ENCODE results near the gene DLGAP1. TPM values are rescaled to one million over a fixed set of nuclear protein-coding genes. Genes with fewer than 3 reads are reported as not detected.

The DLGAP1 gene
- polyA plus RNA-seq, 1 donor from 2014 or later = 4.5 TPM

DNA sequence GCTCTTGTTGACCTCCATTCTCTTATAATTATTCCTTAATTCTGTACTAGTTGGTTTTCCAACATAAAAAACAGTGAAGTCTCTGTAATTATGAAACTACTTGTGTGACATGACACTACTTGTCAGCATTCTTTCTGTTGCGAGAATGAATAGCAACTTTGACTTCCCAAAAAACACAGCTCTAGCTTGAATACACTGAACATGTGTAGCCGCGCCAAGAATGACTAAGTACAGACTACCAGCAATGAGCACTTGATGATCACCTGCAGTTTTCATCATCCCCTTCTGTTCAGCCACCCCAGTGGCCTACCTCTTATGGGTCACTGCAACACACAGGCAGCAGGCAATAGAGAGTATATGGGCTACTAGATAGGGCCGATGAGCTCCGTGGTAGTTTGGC, 775.9 kb downstream of the DLGAP1 start:
- no peak for TF ChIP-seq REST (IDR thresholded peaks at IDR 0.05; ENCODE audit: borderline replicate concordance)
- TF ChIP-seq RAD21 (conservative IDR thresholded peaks at IDR 0.05) = no peak
- no peak for TF ChIP-seq TAF1 (IDR thresholded peaks at IDR 0.05; ENCODE audit: low read depth)
- TF ChIP-seq, protein P1, sequence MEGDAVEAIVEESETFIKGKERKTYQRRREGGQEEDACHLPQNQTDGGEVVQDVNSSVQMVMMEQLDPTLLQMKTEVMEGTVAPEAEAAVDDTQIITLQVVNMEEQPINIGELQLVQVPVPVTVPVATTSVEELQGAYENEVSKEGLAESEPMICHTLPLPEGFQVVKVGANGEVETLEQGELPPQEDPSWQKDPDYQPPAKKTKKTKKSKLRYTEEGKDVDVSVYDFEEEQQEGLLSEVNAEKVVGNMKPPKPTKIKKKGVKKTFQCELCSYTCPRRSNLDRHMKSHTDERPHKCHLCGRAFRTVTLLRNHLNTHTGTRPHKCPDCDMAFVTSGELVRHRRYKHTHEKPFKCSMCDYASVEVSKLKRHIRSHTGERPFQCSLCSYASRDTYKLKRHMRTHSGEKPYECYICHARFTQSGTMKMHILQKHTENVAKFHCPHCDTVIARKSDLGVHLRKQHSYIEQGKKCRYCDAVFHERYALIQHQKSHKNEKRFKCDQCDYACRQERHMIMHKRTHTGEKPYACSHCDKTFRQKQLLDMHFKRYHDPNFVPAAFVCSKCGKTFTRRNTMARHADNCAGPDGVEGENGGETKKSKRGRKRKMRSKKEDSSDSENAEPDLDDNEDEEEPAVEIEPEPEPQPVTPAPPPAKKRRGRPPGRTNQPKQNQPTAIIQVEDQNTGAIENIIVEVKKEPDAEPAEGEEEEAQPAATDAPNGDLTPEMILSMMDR (IDR thresholded peaks at IDR 0.05; ENCODE audit: poor library complexity, severe bottlenecking) = no peak
- no peak for TF ChIP-seq MXI1 (conservative IDR thresholded peaks at IDR 0.05; ENCODE audit: poor library complexity, severe bottlenecking)
- TF ChIP-seq EP300 (conservative IDR thresholded peaks at IDR 0.05; ENCODE audit: poor library complexity, severe bottlenecking) = no peak
- TF ChIP-seq SMC3 (conservative IDR thresholded peaks at IDR 0.05; ENCODE audit: poor library complexity) = no peak
- TF ChIP-seq EZH2 (IDR thresholded peaks at IDR 0.05; ENCODE audit: borderline replicate concordance, insufficient read depth, low read length, poor library complexity, severe bottlenecking) = no peak
- no peak for TF ChIP-seq POLR2AphosphoS5 (IDR thresholded peaks at IDR 0.05)
- H3K27me3 ChIP-seq (ENCODE audit: insufficient read depth, low read depth, low read length) = no peaks in the 10 kb centered on the region
- H3K79me2 ChIP-seq (replicated peaks; ENCODE audit: insufficient read depth, low read length) = no peaks in the 10 kb centered on the region
- H3K9me3 ChIP-seq (ENCODE audit: low read length) = no peaks in the 10 kb centered on the region
- H3F3A ChIP-seq (ENCODE audit: insufficient read depth, low read length, poor library complexity, severe bottlenecking) = no peaks in the 10 kb centered on the region
- H3K9ac ChIP-seq (ENCODE audit: low read length) = no peak overlapping the region
- no peak overlapping the region for H3K4me3 ChIP-seq (ENCODE audit: low read length)
- no peak overlapping the region for H3K4me2 ChIP-seq (ENCODE audit: low read length)
- no peaks in the 10 kb centered on the region for H3K36me3 ChIP-seq (ENCODE audit: insufficient read depth, low read length)
- no peak overlapping the region for H3K27ac ChIP-seq (ENCODE audit: low read length)
- no peak overlapping the region for H2AFZ ChIP-seq (ENCODE audit: low read depth, low read length)
- H3K9me2 ChIP-seq (ENCODE audit: insufficient read depth, low read length) = no peaks in the 10 kb centered on the region
- H4K20me1 ChIP-seq (ENCODE audit: insufficient read depth) = no peaks in the 10 kb centered on the region

GRCh38 chr18:3675994-3676393, 779.1 kb downstream of the DLGAP1 start:
- Histone ChIP-seq H3K9me2 (ENCODE audit: insufficient read depth, low read length) (no peaks in the 10 kb centered on the region), H3K27me3 (ENCODE audit: insufficient read depth, low read depth, low read length) (no peaks in the 10 kb centered on the region), H3K4me2 (ENCODE audit: low read length) (no peak overlapping the region), H3K4me3 (ENCODE audit: low read length) (no peak overlapping the region), H2AFZ (ENCODE audit: low read depth, low read length) (no peak overlapping the region), H3K9me3 (ENCODE audit: low read length) (no peaks in the 10 kb centered on the region), H3K79me2 (replicated peaks; ENCODE audit: insufficient read depth, low read length) (no peaks in the 10 kb centered on the region), H4K20me1 (ENCODE audit: insufficient read depth) (no peaks in the 10 kb centered on the region), H3F3A (ENCODE audit: insufficient read depth, low read length, poor library complexity, severe bottlenecking) (no peaks in the 10 kb centered on the region), H3K27ac (ENCODE audit: low read length) (no peak overlapping the region), H3K36me3 (ENCODE audit: insufficient read depth, low read length) (no peaks in the 10 kb centered on the region), H3K9ac (ENCODE audit: low read length) (no peak overlapping the region)
- TF ChIP-seq REST (IDR thresholded peaks at IDR 0.05; ENCODE audit: borderline replicate concordance) = no peak
- no peak for TF ChIP-seq MXI1 (conservative IDR thresholded peaks at IDR 0.05; ENCODE audit: poor library complexity, severe bottlenecking)
- no peak for TF ChIP-seq EZH2 (IDR thresholded peaks at IDR 0.05; ENCODE audit: borderline replicate concordance, insufficient read depth, low read length, poor library complexity, severe bottlenecking)
- no peak for TF ChIP-seq SMC3 (conservative IDR thresholded peaks at IDR 0.05; ENCODE audit: poor library complexity)
- no peak for TF ChIP-seq EP300 (conservative IDR thresholded peaks at IDR 0.05; ENCODE audit: poor library complexity, severe bottlenecking)
- TF ChIP-seq POLR2AphosphoS5 (IDR thresholded peaks at IDR 0.05) = no peak
- no peak for TF ChIP-seq RAD21 (conservative IDR thresholded peaks at IDR 0.05)
- TF ChIP-seq TAF1 (IDR thresholded peaks at IDR 0.05; ENCODE audit: low read depth) = no peak
- TF ChIP-seq, protein P1 (IDR thresholded peaks at IDR 0.05; ENCODE audit: poor library complexity, severe bottlenecking) = no peak

Data from neural cell (in vitro differentiated cells).